GDM1 (cell line): ENCODE data around the gene PRR13.
"Not testable (repeated sequence)": the region's sequence is repeated elsewhere in the genome, so short reads cannot be mapped to it uniquely, and the experiment has no call there.

Source experiments
- DNase-seq: peaks from one replicate; lab custom pipeline; 2025; lab: John Stamatoyannopoulos, UW

The PRR13 gene

GRCh38 chr12:53439582-53439981 lies 2.0 kb upstream of the PRR13 start:
- not testable (repeated sequence) for DNase-seq

- no peak for DNase-seq
Observed at GRCh38 chr12:53443955-53444354, 2.4 kb downstream of the PRR13 start.

- not testable (repeated sequence) for DNase-seq
Observed at GRCh38 chr12:53444593-53445325, 3.2 kb downstream of the PRR13 start.

DNA sequence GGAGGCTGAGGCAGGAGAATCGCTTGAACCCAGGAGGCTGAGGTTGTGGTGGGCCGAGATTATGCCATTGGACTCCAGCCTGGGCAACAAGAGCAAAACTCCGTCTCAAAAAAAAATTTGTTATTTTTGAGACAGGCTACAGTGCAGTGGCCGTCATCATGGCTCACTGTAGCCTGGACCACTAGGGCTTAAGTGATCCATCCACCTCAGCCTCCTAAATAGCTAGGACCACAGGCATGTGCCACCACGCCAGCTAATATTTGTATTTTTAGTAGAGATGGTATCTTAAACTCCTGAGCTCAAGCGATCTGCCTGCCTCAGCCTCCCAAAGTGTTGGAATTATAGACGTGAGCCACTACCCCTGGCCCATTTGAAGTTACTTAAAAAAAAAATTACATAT lies 9.4 kb downstream of the PRR13 start:
- no peak for DNase-seq

GRCh38 chr12:53451661-53452158 lies 10.2 kb downstream of the PRR13 start, which contains the start of gene PCBP2:
Gene PCBP2 (plus strand): TSS chr12:53452102. CDS start chr12:53454801, 2,699 bp downstream.
- peak; percentile 99 for DNase-seq

- peak; percentile 70 for DNase-seq
Observed at GRCh38 chr12:53452159-53453077, 10.9 kb downstream of the PRR13 start.

GRCh38 chr12:53453953-53454640 lies 12.6 kb downstream of the PRR13 start:
- no peak for DNase-seq

DNA sequence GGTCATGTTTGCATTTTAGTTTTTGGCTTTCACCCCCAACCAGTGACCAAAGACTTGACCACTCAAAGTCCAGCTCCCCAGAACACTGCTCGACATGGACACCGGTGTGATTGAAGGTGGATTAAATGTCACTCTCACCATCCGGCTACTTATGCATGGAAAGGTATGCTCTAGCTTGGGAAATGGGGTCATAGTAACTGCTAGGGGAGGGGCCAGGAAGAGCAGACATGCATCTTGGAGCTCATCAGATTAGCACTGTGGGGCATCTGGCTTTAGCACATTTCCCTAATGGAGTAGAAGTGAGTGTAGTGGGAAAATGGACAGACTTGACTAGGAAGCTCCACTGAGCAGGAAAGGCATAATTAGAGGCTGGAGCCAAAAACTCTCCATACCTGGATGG lies 13.2 kb downstream of the PRR13 start:
- DNase-seq = no peak

GRCh38 chr12:53456654-53457366 lies 15.3 kb downstream of the PRR13 start:
- DNase-seq = no peak

DNA sequence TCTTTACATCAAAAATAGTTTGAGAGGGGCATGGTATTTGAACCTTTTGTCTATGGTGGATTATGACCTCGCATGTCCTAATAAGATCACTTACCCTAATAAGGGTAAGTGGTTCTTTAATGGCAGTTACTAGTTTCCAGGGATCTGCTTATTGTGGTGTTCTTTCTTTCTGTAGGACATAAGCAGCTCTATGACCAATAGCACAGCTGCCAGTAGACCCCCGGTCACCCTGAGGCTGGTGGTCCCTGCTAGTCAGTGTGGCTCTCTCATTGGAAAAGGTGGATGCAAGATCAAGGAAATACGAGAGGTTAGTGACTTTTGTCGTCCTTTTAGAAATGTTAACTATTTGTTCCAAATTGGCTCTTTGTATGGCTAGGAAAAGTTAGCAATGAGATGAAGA lies 17.6 kb downstream of the PRR13 start:
- DNase-seq = no peak

GRCh38 chr12:53461059-53461458 lies 19.5 kb downstream of the PRR13 start:
- no peak for DNase-seq

- no peak for DNase-seq
Observed at GRCh38 chr12:53461591-53461990, 20.1 kb downstream of the PRR13 start.

DNA sequence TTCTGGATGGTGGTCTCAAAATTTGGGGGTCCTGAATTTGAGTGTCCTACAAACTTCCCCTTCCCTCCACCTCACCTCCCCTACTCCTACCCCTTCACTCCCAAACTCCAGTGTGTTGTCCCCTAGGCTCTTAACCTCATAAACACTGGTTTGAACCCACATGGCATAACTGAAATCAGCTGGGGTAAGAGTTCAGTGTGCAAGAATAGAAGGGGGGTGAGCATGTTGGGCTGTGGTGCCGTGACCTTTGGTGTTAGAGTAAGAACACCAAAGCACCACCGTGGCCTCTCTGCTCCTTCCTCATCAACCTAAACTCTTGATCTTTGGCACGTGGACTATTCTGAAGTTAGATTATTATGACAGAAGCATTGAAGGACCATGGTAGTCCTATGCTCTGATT lies 21.4 kb downstream of the PRR13 start:
- no peak for DNase-seq

GRCh38 chr12:53463802-53464560 lies 22.4 kb downstream of the PRR13 start:
- no peak for DNase-seq

- DNase-seq = no peak
Observed at GRCh38 chr12:53464685-53465418, 23.3 kb downstream of the PRR13 start.

- DNase-seq = no peak
Observed at GRCh38 chr12:53465679-53466078, 24.1 kb downstream of the PRR13 start.

GRCh38 chr12:53466640-53467039 lies 25.1 kb downstream of the PRR13 start:
- no peak for DNase-seq

- DNase-seq = no peak
Observed at GRCh38 chr12:53467082-53467481, 25.5 kb downstream of the PRR13 start.

DNA sequence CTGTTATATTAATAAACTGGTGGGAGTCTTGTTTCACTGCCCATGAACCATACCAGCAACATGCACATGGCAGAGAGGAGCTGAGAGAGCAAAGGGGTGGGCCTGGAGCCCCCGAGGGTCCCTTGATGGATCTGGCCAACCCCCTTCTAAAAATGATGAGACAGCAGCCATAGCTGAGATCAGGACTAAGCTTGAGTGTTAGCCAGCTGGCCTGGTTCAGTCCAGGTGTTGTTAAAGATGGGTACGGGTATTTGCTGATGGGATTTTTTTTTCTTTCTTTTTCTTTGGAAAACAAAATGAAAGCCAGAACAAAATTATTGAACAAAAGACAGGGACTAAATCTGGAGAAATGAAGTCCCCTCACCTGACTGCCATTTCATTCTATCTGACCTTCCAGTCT lies 26.3 kb downstream of the PRR13 start:
- no peak for DNase-seq

DNA sequence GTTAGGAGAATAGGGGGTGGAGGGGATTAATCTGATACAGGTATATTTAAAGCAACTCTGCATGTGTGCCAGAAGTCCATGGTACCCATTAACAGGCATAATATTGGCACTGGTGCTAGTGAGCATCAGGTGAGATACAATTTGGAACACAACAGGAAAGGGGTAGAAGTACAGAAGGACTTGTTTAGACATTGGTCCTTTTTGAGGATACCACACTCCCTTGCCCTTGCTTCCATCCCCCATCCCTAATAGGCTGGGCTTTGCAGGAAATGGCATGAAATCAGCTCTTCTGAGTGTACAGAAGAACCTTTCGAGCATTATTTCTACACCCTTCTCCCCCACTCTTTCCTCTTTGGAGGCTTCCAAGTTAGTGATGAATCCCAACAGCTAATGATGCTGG lies 26.7 kb downstream of the PRR13 start:
- no peak for DNase-seq
